HepG2 (cell line): ENCODE data around the gene GPBP1. TPM values are rescaled to one million over a fixed set of nuclear protein-coding genes. Genes with fewer than 3 reads are reported as not detected.

Experiments used
- ATAC-seq: fragments of 200-7000 bp; cut with Tn5 transposase; 3 replicates; pipeline ENCODE4 v1.9.1; 2020; ENCODE audit warnings: mild to moderate bottlenecking, moderate library complexity
- BruUV-seq: library from RNA; stranded (reverse); fragments of 400-500 nt; replicated peaks from 2 replicates; lab custom pipeline; 2021; lab: Mats Ljungman, UMichigan
- CTCF ChIA-PET: fragments of 300-600 bp; formaldehyde crosslinking; extraction: SDS; loops from one replicate; lab custom pipeline; 2021; ENCODE audit warnings: low total read pairs, inconsistent platforms, low intra/inter-chr PET ratio; lab: Yijun Ruan, JAX
- POLR2A ChIA-PET: fragments of 350-600 bp; sonication (Branson Sonifier 250); formaldehyde crosslinking; loops from one replicate; lab custom pipeline; 2020; ENCODE audit warnings: antibody characterized with exemption, inconsistent platforms; lab: Yijun Ruan, JAX
- DNase-seq: peaks from one replicate; pipeline ENCODE4 v3.0.0-alpha.2; 2015; ENCODE audit warnings: low spot score
- FAIRE-seq: peaks from 3 replicates; lab custom pipeline; 2011; peaks lifted over from hg19 to GRCh38; lab: Jason Lieb, UNC
- H2AFZ ChIP-seq: one replicate; pipeline ENCODE4 v1.6.1; 2011; ENCODE audit warnings: low read length, inconsistent platforms
- H3K27ac ChIP-seq: fragments of 300-600 bp; 3 replicates; pipeline ENCODE4 v1.8.0; 2011; ENCODE audit warnings: mixed run types, mild to moderate bottlenecking, mixed read lengths, low read length, inconsistent platforms; ENCODE audit not compliant: insufficient read depth; ENCODE audit errors: extremely low read length
- H3K27me3 ChIP-seq, 2 experiments: fragments of 200-600 bp in 1 of 2; 2 replicates in 1 of 2; 3 replicates in 1 of 2; pipeline versions ENCODE4 v1.6.0 to v1.8.0; 2011; ENCODE audit warnings: low read length in 2 of 2, mild to moderate bottlenecking in 2 of 2, moderate library complexity in 2 of 2, inconsistent platforms in 1 of 2; ENCODE audit not compliant: insufficient read depth in 2 of 2, control insufficient read depth in 1 of 2
- H3K36me3 ChIP-seq, 2 experiments: fragments of 200-600 bp in 1 of 2; replicated peaks in 1 of 2; 2 replicates in 1 of 2; 3 replicates in 1 of 2; pipeline versions ENCODE4 v1.5.1 to v1.8.0; 2011; ENCODE audit warnings: low read length in 2 of 2, inconsistent platforms in 1 of 2; ENCODE audit not compliant: insufficient read depth in 2 of 2, control insufficient read depth in 1 of 2
- H3K4me1 ChIP-seq: 2 replicates; pipeline ENCODE4 v1.5.1; 2012; ENCODE audit warnings: low read length, inconsistent platforms; ENCODE audit not compliant: insufficient read depth
- H3K4me2 ChIP-seq: 2 replicates; pipeline ENCODE4 v1.6.0; 2011; ENCODE audit warnings: low read depth, low read length, inconsistent platforms
- H3K4me3 ChIP-seq, 3 experiments: fragments of 200-600 bp in 1 of 3; sonication (generic), shearing (Covaris generic) in 1 of 3; replicated peaks in 1 of 3; 2 replicates each; pipeline ENCODE4 v1.5.1; 2011 to 2016; ENCODE audit warnings: low read length in 3 of 3, inconsistent platforms in 2 of 3, low read depth in 2 of 3, mild to moderate bottlenecking in 2 of 3, control low read depth in 1 of 3, mixed read lengths in 1 of 3; ENCODE audit not compliant: insufficient read depth in 1 of 3
- H3K79me2 ChIP-seq: one replicate; pipeline ENCODE4 v1.6.1; 2011; ENCODE audit warnings: low read length, inconsistent platforms; ENCODE audit not compliant: insufficient read depth
- H3K9ac ChIP-seq: 2 replicates; pipeline ENCODE4 v1.6.0; 2011; ENCODE audit warnings: mild to moderate bottlenecking, low read depth, low read length, inconsistent platforms; ENCODE audit not compliant: insufficient read depth
- H3K9me3 ChIP-seq: 2 replicates; pipeline ENCODE4 v1.5.1; 2012; ENCODE audit warnings: mild to moderate bottlenecking, low read length
- H4K20me1 ChIP-seq: 2 replicates; pipeline ENCODE4 v1.6.0; 2011; ENCODE audit warnings: inconsistent platforms, mild to moderate bottlenecking, low read length, moderate library complexity; ENCODE audit not compliant: insufficient read depth
- BRD4 ChIP-seq: sonication (generic); formaldehyde crosslinking; IDR thresholded peaks from 2 replicates; pipeline ENCODE4 v1.4.0; 2020; ENCODE audit warnings: missing genetic modification reagents
- CEBPG ChIP-seq: IDR thresholded peaks from 2 replicates; pipeline ENCODE4 v1.6.1; 2016
- FOSL2 ChIP-seq: sonication (generic); formaldehyde crosslinking; IDR thresholded peaks from 2 replicates; pipeline ENCODE4 v1.4.0; 2020; ENCODE audit warnings: missing genetic modification reagents
- FOXM1 ChIP-seq: sonication (generic); formaldehyde crosslinking; IDR thresholded peaks from 2 replicates; pipeline ENCODE4 v1.5.0; 2020; ENCODE audit warnings: missing genetic modification reagents
- HHEX ChIP-seq: IDR thresholded peaks from 2 replicates; pipeline ENCODE4 v1.6.1; 2016; ENCODE audit warnings: control low read depth
- SIN3B ChIP-seq: fragments of 150-350 bp; IDR thresholded peaks from 2 replicates; pipeline ENCODE4 v1.6.1; 2014; ENCODE audit warnings: low read length
- TMF1 ChIP-seq: sonication (generic); formaldehyde crosslinking; IDR thresholded peaks from 2 replicates; pipeline ENCODE4 v1.8.1; 2022; ENCODE audit warnings: low read depth, missing genetic modification reagents
- ZNF543 ChIP-seq: sonication (generic); formaldehyde crosslinking; IDR thresholded peaks from 2 replicates; pipeline ENCODE4 v1.4.0; 2020; ENCODE audit warnings: mild to moderate bottlenecking, missing genetic modification reagents
- WGBS: methylation state at CpG from one replicate; pipeline ENCODE4 v1.1.6; 2017; ENCODE audit warnings: low lambda C conversion rate; 5-methylcytosine and 5-hydroxymethylcytosine counted together
- in situ Hi-C: cut with HindIII; loops from 2 replicates; pipeline ENCODE4 v1.10.0; 2017; ENCODE audit warnings: low pct_unique_long_range_greater_than_20kb; ENCODE audit not compliant: extremely low pct_ligation_motif_present
- intact Hi-C: fragments of 100-400 bp; cut with micrococcal nuclease; formaldehyde crosslinking; loops from one replicate; pipeline ENCODE4 v1.10.0; 2022; ENCODE audit not compliant: unreplicated experiment
- polyA plus RNA-seq, 8 experiments: library from polyadenylated mRNA; depleted of rRNA in 3 of 8; stranded (reverse) in 7 of 8; unstranded in 1 of 8; fragments of >200 nt; fragmentation: Illumina TruSeq in 4 of 8; extraction: Trizol in 4 of 8; gene quantifications; 2 replicates each; pipeline versions ENCODE4 v1.2.1 to v1.2.3, GENCODE V29; 2011 to 2016; ENCODE audit warnings: low read depth in 4 of 8, missing spikeins in 1 of 8, mixed read lengths in 1 of 8; ENCODE audit not compliant: insufficient read depth in 1 of 8
- total RNA-seq, 5 experiments: library from RNA; depleted of rRNA; stranded (reverse); fragments of >200 nt; fragmentation: Illumina TruSeq; extraction: Trizol; gene quantifications; 2 replicates each; pipeline ENCODE4 v1.2.3, GENCODE V29; 2016; ENCODE audit warnings: low read depth in 1 of 5
- TF ChIP-seq, protein P1 (sequence below), 2 experiments: sonication (generic) in 1 of 2; formaldehyde crosslinking in 1 of 2; IDR thresholded peaks; 2 replicates each; pipeline versions ENCODE4 v1.6.1 to v1.9.0; 2014 to 2022; ENCODE audit warnings: antibody characterized with exemption in 1 of 2, borderline replicate concordance in 1 of 2, inconsistent platforms in 1 of 2, low read depth in 1 of 2, missing genetic modification reagents in 1 of 2

The GPBP1 gene
- total and polyA plus RNA-seq, 2 of the 13 experiments (the other 11 are each of a cell fraction or from before 2014, with no cell fraction given), result 27.1 to 72.2 TPM

DNA sequence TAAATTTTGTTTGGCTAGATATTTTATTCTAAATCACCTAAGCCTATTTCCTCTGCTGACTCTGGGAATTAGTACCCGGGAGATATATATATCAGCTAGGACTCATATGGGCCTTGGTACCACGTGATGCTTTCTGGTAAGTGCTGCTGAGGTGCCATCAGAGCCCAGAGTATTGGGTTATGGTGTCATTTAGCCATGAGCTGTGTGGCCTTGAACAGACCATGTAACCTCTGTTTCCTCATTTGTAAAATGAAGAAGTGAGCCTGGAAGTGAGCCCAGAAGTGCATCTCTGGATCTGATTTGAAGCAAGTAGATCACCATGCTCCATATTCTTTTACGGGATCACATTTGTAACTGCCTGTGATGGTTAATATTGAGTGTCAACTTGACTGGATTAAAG lies 126.1 kb downstream of the GPBP1 start (continued):
- TF ChIP-seq, protein P1, sequence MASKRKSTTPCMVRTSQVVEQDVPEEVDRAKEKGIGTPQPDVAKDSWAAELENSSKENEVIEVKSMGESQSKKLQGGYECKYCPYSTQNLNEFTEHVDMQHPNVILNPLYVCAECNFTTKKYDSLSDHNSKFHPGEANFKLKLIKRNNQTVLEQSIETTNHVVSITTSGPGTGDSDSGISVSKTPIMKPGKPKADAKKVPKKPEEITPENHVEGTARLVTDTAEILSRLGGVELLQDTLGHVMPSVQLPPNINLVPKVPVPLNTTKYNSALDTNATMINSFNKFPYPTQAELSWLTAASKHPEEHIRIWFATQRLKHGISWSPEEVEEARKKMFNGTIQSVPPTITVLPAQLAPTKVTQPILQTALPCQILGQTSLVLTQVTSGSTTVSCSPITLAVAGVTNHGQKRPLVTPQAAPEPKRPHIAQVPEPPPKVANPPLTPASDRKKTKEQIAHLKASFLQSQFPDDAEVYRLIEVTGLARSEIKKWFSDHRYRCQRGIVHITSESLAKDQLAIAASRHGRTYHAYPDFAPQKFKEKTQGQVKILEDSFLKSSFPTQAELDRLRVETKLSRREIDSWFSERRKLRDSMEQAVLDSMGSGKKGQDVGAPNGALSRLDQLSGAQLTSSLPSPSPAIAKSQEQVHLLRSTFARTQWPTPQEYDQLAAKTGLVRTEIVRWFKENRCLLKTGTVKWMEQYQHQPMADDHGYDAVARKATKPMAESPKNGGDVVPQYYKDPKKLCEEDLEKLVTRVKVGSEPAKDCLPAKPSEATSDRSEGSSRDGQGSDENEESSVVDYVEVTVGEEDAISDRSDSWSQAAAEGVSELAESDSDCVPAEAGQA (IDR thresholded peaks at IDR 0.05; ENCODE audit: low read depth), result no peak
- TF ChIP-seq, protein P1 (CRISPR knock-in tag; IDR thresholded peaks at IDR 0.05; ENCODE audit: borderline replicate concordance), result no peak
- TF ChIP-seq CEBPG (CRISPR knock-in tag) (no peak), SIN3B (no peak), ZNF543 (CRISPR knock-in tag) (no peak), HHEX (CRISPR knock-in tag) (no peak), FOXM1 (CRISPR knock-in tag) (no peak), BRD4 (CRISPR knock-in tag) (no peak)

DNA sequence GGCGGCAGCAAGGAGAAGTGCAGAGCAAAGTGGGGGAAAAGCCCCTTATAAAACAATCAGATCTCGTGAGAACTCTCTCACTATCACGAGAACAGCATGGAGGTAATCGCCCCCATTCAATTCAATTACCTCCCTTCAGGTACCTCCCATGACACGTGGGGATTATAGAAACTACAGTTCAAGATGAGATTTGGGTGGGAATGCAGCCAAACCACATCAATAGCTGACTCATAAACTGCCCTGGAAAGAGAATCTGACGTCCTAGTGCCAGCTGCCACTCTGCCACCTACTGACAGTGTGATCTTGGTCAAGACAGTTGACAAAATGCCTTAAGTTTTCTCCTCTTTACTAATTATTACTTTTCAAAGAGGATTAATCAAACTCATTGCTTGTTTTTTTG lies 128.3 kb downstream of the GPBP1 start:
- BruUV-seq, result no TSS peak
- no peaks in the 10 kb centered on the region for H4K20me1 ChIP-seq
- intact Hi-C loops (no loop called here), in situ Hi-C loops (loop anchor here (5.0 kb wide), 1 partner anchor 130 kb away; no protein-coding TSS in a partner anchor)
- no peaks in the 10 kb centered on the region for H3K79me2 ChIP-seq
- TF ChIP-seq FOSL2 (CRISPR knock-in tag), result peak; percentile 74
- TF ChIP-seq TMF1, result no peak
- WGBS, result 19% methylated on average over 6 of the region's 6 CpGs
- H3K9ac ChIP-seq, result no peak overlapping the region
- FAIRE-seq (no peak), DNase-seq (peak; percentile 28), ATAC-seq (no peak)
- peaks cover 10% of the 10 kb centered on the region for H3K9me3 ChIP-seq
- H3K27me3 ChIP-seq, result no peaks in the 10 kb centered on the region
- peaks cover 21% of the 10 kb centered on the region for H3K4me1 ChIP-seq
- H3K4me3 ChIP-seq, result no peak overlapping the region
- H3K27ac ChIP-seq, result no peak overlapping the region
- no peaks in the 10 kb centered on the region for H3K36me3 ChIP-seq
- ChIA-PET CTCF (no interaction called here), POLR2A (no interaction called here)
- no peak overlapping the region for H3K4me2 ChIP-seq
- no peak overlapping the region for H2AFZ ChIP-seq
